A549 treated with CORT108297 at 1 μM for 4 hours (cell line): ENCODE data around the gene ELK3. TPM values are rescaled to one million over a fixed set of nuclear protein-coding genes. Genes with fewer than 3 reads are reported as not detected.

Source experiments
- total RNA-seq: library from RNA; stranded (reverse); fragments of 200-300 nt; extraction: Qiagen RNA extraction; gene quantifications from 5 replicates; pipeline ENCODE4 v1.2.3, GENCODE V29; 2022

The ELK3 gene
- total RNA-seq, result 45.3 to 70.4 TPM (median 63.5 TPM) in 5 replicates

GRCh38 chr12:96193725-96194575 is at the start of gene ELK3:
ELK3 (plus strand) TSS chr12:96194375.

Other genes starting within 250 kb of the ELK3 start
- 0.16 to 0.30 TPM (median 0.18 TPM) in 4 of 5 replicates, not detected in the other for gene HAL, start 198.0 kb upstream of the ELK3 start, total RNA-seq
- 92.2 to 120 TPM (median 99.1 TPM) in 5 replicates for gene LTA4H, start 158.8 kb upstream of the ELK3 start, total RNA-seq
- gene CDK17, start 206.1 kb downstream of the ELK3 start, total RNA-seq, result 10.8 to 19.9 TPM (median 12.8 TPM) in 5 replicates